Measurements from ENCODE around the gene FARP1. TPM values are rescaled to one million over a fixed set of nuclear protein-coding genes. Genes with fewer than 3 reads are reported as not detected.

FARP1 gene
- total and polyA plus RNA-seq, 2 donors, result 5.8 to 7.5 TPM

GRCh38 chr13:98346904-98347636 is 204.2 kb downstream of the FARP1 start:
- Histone ChIP-seq H3K27me3 (ENCODE audit: control insufficient read depth in 2 of 2, insufficient read depth in 1 of 2, low read length in 1 of 2) (no peaks in the 10 kb centered on the region), H3K4me3 (ENCODE audit: low read length in 2 of 2) (no peak overlapping the region), H3K36me3 (ENCODE audit: control insufficient read depth in 2 of 2, insufficient read depth in 2 of 2, low read length in 1 of 2) (no peaks in the 10 kb centered on the region), H3K27ac (ENCODE audit: low read depth in 1 of 2, low read length in 1 of 2) (no peak overlapping the region), H3K9me3 (ENCODE audit: control insufficient read depth in 2 of 2, insufficient read depth in 1 of 2, low read length in 1 of 2) (no peaks in the 10 kb centered on the region), H3K4me1 (ENCODE audit: control insufficient read depth in 2 of 2, insufficient read depth in 2 of 2, low read length in 2 of 2) (no peaks in the 10 kb centered on the region)
- no peak for DNase-seq (ENCODE audit: low read depth in 6 of 9, low spot score in 9 of 9)
- WGBS, result 96% methylated on average over 10 of the region's 10 CpGs

- no peak for DNase-seq (ENCODE audit: low read depth in 6 of 9, low spot score in 9 of 9)
- WGBS, result 97% methylated on average over 1 of the region's 1 CpG
- H3K4me3 ChIP-seq (ENCODE audit: low read length in 2 of 2), result no peak overlapping the region
- no peaks in the 10 kb centered on the region for H3K4me1 ChIP-seq (ENCODE audit: control insufficient read depth in 2 of 2, insufficient read depth in 2 of 2, low read length in 2 of 2)
- no peaks in the 10 kb centered on the region for H3K36me3 ChIP-seq (ENCODE audit: control insufficient read depth in 2 of 2, insufficient read depth in 2 of 2, low read length in 1 of 2)
- no peaks in the 10 kb centered on the region for H3K9me3 ChIP-seq (ENCODE audit: control insufficient read depth in 2 of 2, insufficient read depth in 1 of 2, low read length in 1 of 2)
- H3K27ac ChIP-seq (ENCODE audit: low read depth in 1 of 2, low read length in 1 of 2), result no peak overlapping the region
- H3K27me3 ChIP-seq (ENCODE audit: control insufficient read depth in 2 of 2, insufficient read depth in 1 of 2, low read length in 1 of 2), result no peaks in the 10 kb centered on the region
Measured at GRCh38 chr13:98347756-98348155, 204.9 kb downstream of the FARP1 start.

- no peak overlapping the region for H3K27ac ChIP-seq (ENCODE audit: low read depth in 1 of 2, low read length in 1 of 2)
- no peaks in the 10 kb centered on the region for H3K9me3 ChIP-seq (ENCODE audit: control insufficient read depth in 2 of 2, insufficient read depth in 1 of 2, low read length in 1 of 2)
- no peak overlapping the region for H3K4me3 ChIP-seq (ENCODE audit: low read length in 2 of 2)
- H3K36me3 ChIP-seq (ENCODE audit: control insufficient read depth in 2 of 2, insufficient read depth in 2 of 2, low read length in 1 of 2), result no peaks in the 10 kb centered on the region
- H3K4me1 ChIP-seq (ENCODE audit: control insufficient read depth in 2 of 2, insufficient read depth in 2 of 2, low read length in 2 of 2), result no peaks in the 10 kb centered on the region
- no peaks in the 10 kb centered on the region for H3K27me3 ChIP-seq (ENCODE audit: control insufficient read depth in 2 of 2, insufficient read depth in 1 of 2, low read length in 1 of 2)
- DNase-seq (ENCODE audit: low read depth in 6 of 9, low spot score in 9 of 9), result no peak
- WGBS, result 94% methylated on average over 16 of the region's 16 CpGs
Measured at GRCh38 chr13:98348466-98349200, 205.7 kb downstream of the FARP1 start.

- no peaks in the 10 kb centered on the region for H3K4me1 ChIP-seq (ENCODE audit: control insufficient read depth in 2 of 2, insufficient read depth in 2 of 2, low read length in 2 of 2)
- no peak overlapping the region for H3K27ac ChIP-seq (ENCODE audit: low read depth in 1 of 2, low read length in 1 of 2)
- no peaks in the 10 kb centered on the region for H3K27me3 ChIP-seq (ENCODE audit: control insufficient read depth in 2 of 2, insufficient read depth in 1 of 2, low read length in 1 of 2)
- H3K36me3 ChIP-seq (ENCODE audit: control insufficient read depth in 2 of 2, insufficient read depth in 2 of 2, low read length in 1 of 2), result no peaks in the 10 kb centered on the region
- H3K4me3 ChIP-seq (ENCODE audit: low read length in 2 of 2), result no peak overlapping the region
- H3K9me3 ChIP-seq (ENCODE audit: control insufficient read depth in 2 of 2, insufficient read depth in 1 of 2, low read length in 1 of 2), result no peaks in the 10 kb centered on the region
- WGBS, result 78% methylated on average over 11 of the region's 11 CpGs
- DNase-seq (ENCODE audit: low read depth in 6 of 9, low spot score in 9 of 9), result no peak
Measured at GRCh38 chr13:98349731-98350305, 206.9 kb downstream of the FARP1 start.

GRCh38 chr13:98350746-98351330 is 207.9 kb downstream of the FARP1 start:
- Histone ChIP-seq H3K9me3 (ENCODE audit: control insufficient read depth in 2 of 2, insufficient read depth in 1 of 2, low read length in 1 of 2) (no peaks in the 10 kb centered on the region), H3K27me3 (ENCODE audit: control insufficient read depth in 2 of 2, insufficient read depth in 1 of 2, low read length in 1 of 2) (no peaks in the 10 kb centered on the region), H3K4me1 (ENCODE audit: control insufficient read depth in 2 of 2, insufficient read depth in 2 of 2, low read length in 2 of 2) (no peaks in the 10 kb centered on the region), H3K27ac (ENCODE audit: low read depth in 1 of 2, low read length in 1 of 2) (no peak overlapping the region), H3K4me3 (ENCODE audit: low read length in 2 of 2) (no peak overlapping the region), H3K36me3 (ENCODE audit: control insufficient read depth in 2 of 2, insufficient read depth in 2 of 2, low read length in 1 of 2) (no peaks in the 10 kb centered on the region)
- DNase-seq (ENCODE audit: low read depth in 6 of 9, low spot score in 9 of 9), result no peak
- WGBS, result 98% methylated on average over 9 of the region's 9 CpGs

GRCh38 chr13:98351636-98352035 is 208.7 kb downstream of the FARP1 start:
- over 99% methylated on average over 8 of the region's 8 CpGs for WGBS
- H3K9me3 ChIP-seq (ENCODE audit: control insufficient read depth in 2 of 2, insufficient read depth in 1 of 2, low read length in 1 of 2), result no peaks in the 10 kb centered on the region
- H3K27me3 ChIP-seq (ENCODE audit: control insufficient read depth in 2 of 2, insufficient read depth in 1 of 2, low read length in 1 of 2), result no peaks in the 10 kb centered on the region
- H3K4me3 ChIP-seq (ENCODE audit: low read length in 2 of 2), result no peak overlapping the region
- no peak for DNase-seq (ENCODE audit: low read depth in 6 of 9, low spot score in 9 of 9)
- no peaks in the 10 kb centered on the region for H3K36me3 ChIP-seq (ENCODE audit: control insufficient read depth in 2 of 2, insufficient read depth in 2 of 2, low read length in 1 of 2)
- no peak overlapping the region for H3K27ac ChIP-seq (ENCODE audit: low read depth in 1 of 2, low read length in 1 of 2)
- H3K4me1 ChIP-seq (ENCODE audit: control insufficient read depth in 2 of 2, insufficient read depth in 2 of 2, low read length in 2 of 2), result no peaks in the 10 kb centered on the region

GRCh38 chr13:98352226-98352625 is 209.3 kb downstream of the FARP1 start:
- H3K36me3 ChIP-seq (ENCODE audit: control insufficient read depth in 2 of 2, insufficient read depth in 2 of 2, low read length in 1 of 2), result no peaks in the 10 kb centered on the region
- no peaks in the 10 kb centered on the region for H3K9me3 ChIP-seq (ENCODE audit: control insufficient read depth in 2 of 2, insufficient read depth in 1 of 2, low read length in 1 of 2)
- no peak overlapping the region for H3K27ac ChIP-seq (ENCODE audit: low read depth in 1 of 2, low read length in 1 of 2)
- no peak overlapping the region for H3K4me3 ChIP-seq (ENCODE audit: low read length in 2 of 2)
- DNase-seq (ENCODE audit: low read depth in 6 of 9, low spot score in 9 of 9), result no peak
- no peaks in the 10 kb centered on the region for H3K4me1 ChIP-seq (ENCODE audit: control insufficient read depth in 2 of 2, insufficient read depth in 2 of 2, low read length in 2 of 2)
- no peaks in the 10 kb centered on the region for H3K27me3 ChIP-seq (ENCODE audit: control insufficient read depth in 2 of 2, insufficient read depth in 1 of 2, low read length in 1 of 2)
- WGBS, result 97% methylated on average over 4 of the region's 4 CpGs

- H3K9me3 ChIP-seq (ENCODE audit: control insufficient read depth in 2 of 2, insufficient read depth in 1 of 2, low read length in 1 of 2), result no peaks in the 10 kb centered on the region
- H3K27me3 ChIP-seq (ENCODE audit: control insufficient read depth in 2 of 2, insufficient read depth in 1 of 2, low read length in 1 of 2), result no peaks in the 10 kb centered on the region
- H3K4me1 ChIP-seq (ENCODE audit: control insufficient read depth in 2 of 2, insufficient read depth in 2 of 2, low read length in 2 of 2), result no peaks in the 10 kb centered on the region
- H3K4me3 ChIP-seq (ENCODE audit: low read length in 2 of 2), result no peak overlapping the region
- no peak for DNase-seq (ENCODE audit: low read depth in 6 of 9, low spot score in 9 of 9)
- 94% methylated on average over 1 of the region's 1 CpG for WGBS
- H3K27ac ChIP-seq (ENCODE audit: low read depth in 1 of 2, low read length in 1 of 2), result no peak overlapping the region
- no peaks in the 10 kb centered on the region for H3K36me3 ChIP-seq (ENCODE audit: control insufficient read depth in 2 of 2, insufficient read depth in 2 of 2, low read length in 1 of 2)
Measured at GRCh38 chr13:98353750-98354149, 210.9 kb downstream of the FARP1 start.

GRCh38 chr13:98358937-98359336 is 216.0 kb downstream of the FARP1 start:
- H3K9me3 ChIP-seq (ENCODE audit: control insufficient read depth in 2 of 2, insufficient read depth in 1 of 2, low read length in 1 of 2), result no peaks in the 10 kb centered on the region
- no peak overlapping the region for H3K4me3 ChIP-seq (ENCODE audit: low read length in 2 of 2)
- H3K36me3 ChIP-seq (ENCODE audit: control insufficient read depth in 2 of 2, insufficient read depth in 2 of 2, low read length in 1 of 2), result no peaks in the 10 kb centered on the region
- H3K27me3 ChIP-seq (ENCODE audit: control insufficient read depth in 2 of 2, insufficient read depth in 1 of 2, low read length in 1 of 2), result no peaks in the 10 kb centered on the region
- H3K27ac ChIP-seq (ENCODE audit: low read depth in 1 of 2, low read length in 1 of 2), result no peak overlapping the region
- no peak for DNase-seq (ENCODE audit: low read depth in 6 of 9, low spot score in 9 of 9)
- WGBS, result 96% methylated on average over 1 of the region's 1 CpG
- no peaks in the 10 kb centered on the region for H3K4me1 ChIP-seq (ENCODE audit: control insufficient read depth in 2 of 2, insufficient read depth in 2 of 2, low read length in 2 of 2)

Data from thymus (tissue), 11 donors.